ENCODE results near the gene F7. TPM values are rescaled to one million over a fixed set of nuclear protein-coding genes. Genes with fewer than 3 reads are reported as not detected.

Gene F7
- polyA plus RNA-seq, 1 experiment, result 0.05 TPM

DNA sequence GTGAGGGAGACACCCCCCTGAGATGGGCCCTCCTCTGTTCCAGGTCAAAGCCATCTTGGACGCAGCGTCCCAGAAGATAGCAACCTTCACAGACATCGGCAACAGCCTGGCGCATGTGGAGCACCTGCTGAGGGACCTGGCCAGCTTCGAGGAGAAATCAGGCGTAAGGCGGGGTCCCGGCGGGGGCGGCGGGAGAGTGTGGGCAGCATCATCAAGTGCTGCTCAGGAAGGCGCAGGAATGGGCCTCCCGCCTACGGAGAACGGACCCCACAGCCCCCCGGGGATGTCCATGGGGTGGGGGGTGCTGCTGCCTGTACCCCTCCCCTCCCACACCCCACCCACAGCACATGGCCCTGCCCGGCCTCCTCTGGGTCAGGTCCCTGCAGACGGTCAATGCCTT lies 31.2 kb upstream of the F7 start:
- no peak for DNase-seq (ENCODE audit: low read depth)
- TF ChIP-seq, protein P1, sequence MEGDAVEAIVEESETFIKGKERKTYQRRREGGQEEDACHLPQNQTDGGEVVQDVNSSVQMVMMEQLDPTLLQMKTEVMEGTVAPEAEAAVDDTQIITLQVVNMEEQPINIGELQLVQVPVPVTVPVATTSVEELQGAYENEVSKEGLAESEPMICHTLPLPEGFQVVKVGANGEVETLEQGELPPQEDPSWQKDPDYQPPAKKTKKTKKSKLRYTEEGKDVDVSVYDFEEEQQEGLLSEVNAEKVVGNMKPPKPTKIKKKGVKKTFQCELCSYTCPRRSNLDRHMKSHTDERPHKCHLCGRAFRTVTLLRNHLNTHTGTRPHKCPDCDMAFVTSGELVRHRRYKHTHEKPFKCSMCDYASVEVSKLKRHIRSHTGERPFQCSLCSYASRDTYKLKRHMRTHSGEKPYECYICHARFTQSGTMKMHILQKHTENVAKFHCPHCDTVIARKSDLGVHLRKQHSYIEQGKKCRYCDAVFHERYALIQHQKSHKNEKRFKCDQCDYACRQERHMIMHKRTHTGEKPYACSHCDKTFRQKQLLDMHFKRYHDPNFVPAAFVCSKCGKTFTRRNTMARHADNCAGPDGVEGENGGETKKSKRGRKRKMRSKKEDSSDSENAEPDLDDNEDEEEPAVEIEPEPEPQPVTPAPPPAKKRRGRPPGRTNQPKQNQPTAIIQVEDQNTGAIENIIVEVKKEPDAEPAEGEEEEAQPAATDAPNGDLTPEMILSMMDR (IDR thresholded peaks at IDR 0.05; ENCODE audit: insufficient read depth, low read depth, low read length), result no peak
- CTCF ChIA-PET, result interaction anchor here (0.5 to 1.2 kb wide), 3 partner anchors 11 to 319 kb away, joined by 3 read pairs; no protein-coding TSS in a partner anchor
- no peak overlapping the region for H3K4me3 ChIP-seq (ENCODE audit: low read depth, low read length)
- H3K27me3 ChIP-seq (ENCODE audit: control insufficient read depth, insufficient read depth, low read length), result no peaks in the 10 kb centered on the region
- POLR2A ChIA-PET, result no interaction called here
- H3K36me3 ChIP-seq (ENCODE audit: control insufficient read depth, insufficient read depth, low read length), result no peaks in the 10 kb centered on the region

DNA sequence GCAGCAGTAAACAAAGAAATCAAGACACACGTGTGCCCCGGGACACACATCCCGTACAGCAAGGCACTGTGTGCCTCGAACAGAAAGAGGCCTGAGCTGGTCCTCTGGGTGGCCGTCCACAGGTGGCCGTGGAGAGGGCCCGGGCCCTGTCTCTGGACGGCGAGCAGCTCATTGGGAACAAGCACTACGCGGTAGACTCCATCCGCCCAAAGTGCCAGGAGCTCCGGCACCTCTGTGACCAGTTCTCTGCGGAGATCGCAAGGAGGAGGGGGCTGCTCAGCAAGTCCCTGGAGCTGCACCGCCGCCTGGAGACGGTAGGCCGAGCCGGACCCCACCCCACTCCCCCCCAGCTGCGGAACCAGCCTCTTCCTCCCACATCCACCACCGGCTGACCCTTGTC lies 30.7 kb upstream of the F7 start:
- ChIA-PET CTCF (interaction anchor here (0.5 to 1.2 kb wide), 3 partner anchors 10 to 319 kb away, joined by 3 read pairs; no protein-coding TSS in a partner anchor), POLR2A (no interaction called here)

DNA sequence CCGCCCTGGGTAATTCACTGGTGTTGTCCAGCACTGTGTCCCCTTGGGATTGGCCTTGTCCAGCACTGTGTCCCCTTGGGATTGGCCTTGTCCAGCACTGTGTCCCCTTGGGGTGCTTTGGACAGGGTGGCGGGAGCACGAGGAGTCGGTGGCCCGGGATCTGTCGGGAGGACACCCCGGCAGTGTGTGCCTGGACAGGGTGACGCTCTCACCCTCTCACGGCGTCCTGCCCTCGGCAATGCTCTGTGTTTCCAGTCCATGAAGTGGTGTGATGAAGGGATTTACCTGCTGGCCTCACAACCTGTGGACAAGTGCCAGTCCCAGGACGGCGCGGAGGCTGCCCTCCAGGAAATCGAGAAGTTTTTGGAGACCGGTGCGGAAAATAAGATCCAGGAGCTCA lies 29.9 kb upstream of the F7 start:
- Histone ChIP-seq H3K27me3 (ENCODE audit: control insufficient read depth, insufficient read depth, low read length) (no peaks in the 10 kb centered on the region; the same call in 1 of the 2 replicates), H3K36me3 (ENCODE audit: control insufficient read depth, insufficient read depth, low read length) (no peaks in the 10 kb centered on the region), H3K4me3 (ENCODE audit: low read depth, low read length) (no peak overlapping the region)
- DNase-seq (ENCODE audit: low read depth), result no peak
- ChIA-PET CTCF (interaction anchor here (1.2 kb wide), 1 partner anchor 13 kb away, joined by 3 read pairs; no protein-coding TSS in a partner anchor), POLR2A (no interaction called here)
- TF ChIP-seq, protein P1 (IDR thresholded peaks at IDR 0.05; ENCODE audit: insufficient read depth, low read depth, low read length), result no peak

More for the DNA sequence above, 30.7 kb upstream of the F7 start:
- Histone ChIP-seq H3K36me3 (ENCODE audit: control insufficient read depth, insufficient read depth, low read length) (no peaks in the 10 kb centered on the region), H3K4me3 (ENCODE audit: low read depth, low read length) (no peak overlapping the region), H3K27me3 (ENCODE audit: control insufficient read depth, insufficient read depth, low read length) (no peaks in the 10 kb centered on the region)
- no peak for DNase-seq (ENCODE audit: low read depth)
- TF ChIP-seq, protein P1 (IDR thresholded peaks at IDR 0.05; ENCODE audit: insufficient read depth, low read depth, low read length), result no peak

DNA sequence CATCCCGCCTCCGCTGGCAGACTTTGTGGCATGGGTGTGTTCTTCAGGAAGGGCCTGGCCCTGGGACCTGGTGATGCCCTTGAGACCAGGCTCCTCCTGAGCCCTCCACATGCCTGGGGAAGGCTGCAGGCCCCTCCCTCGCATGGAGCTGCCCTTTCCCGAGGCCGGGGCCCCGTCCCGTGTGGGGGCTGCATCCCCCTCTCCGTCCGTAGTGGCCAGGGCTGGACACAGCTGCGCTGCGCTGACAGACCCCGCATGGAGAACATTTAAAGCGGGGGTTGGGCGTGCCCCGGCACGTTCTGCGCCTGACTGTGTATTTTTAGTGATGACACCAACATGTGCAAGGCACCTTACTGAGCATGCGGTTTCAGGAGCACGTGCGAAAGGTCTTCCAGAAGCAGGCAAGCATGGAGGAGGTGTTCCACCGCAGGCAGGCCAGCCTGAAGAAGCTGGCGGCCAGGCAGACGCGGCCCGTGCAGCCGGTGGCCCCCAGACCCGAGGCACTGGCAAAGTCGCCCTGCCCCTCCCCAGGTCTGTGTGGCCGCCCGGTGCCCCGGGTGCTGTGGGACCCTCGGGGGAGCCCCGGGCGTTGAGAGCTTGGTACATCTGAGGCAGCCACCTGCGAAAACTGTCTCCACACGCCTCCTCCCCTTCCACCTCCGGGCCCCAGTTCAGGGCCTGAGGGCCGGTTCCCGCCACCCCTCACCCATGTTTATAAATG lies 28.8 kb upstream of the F7 start:
- TF ChIP-seq, protein P1 (IDR thresholded peaks at IDR 0.05; ENCODE audit: insufficient read depth, low read depth, low read length), result no peak
- no peak for DNase-seq (ENCODE audit: low read depth)
- ChIA-PET CTCF (interaction anchor here (0.9 kb wide), 1 partner anchor 12 kb away, joined by 4 read pairs; no protein-coding TSS in a partner anchor), POLR2A (no interaction called here)
- Histone ChIP-seq H3K4me3 (ENCODE audit: low read depth, low read length) (no peak overlapping the region), H3K36me3 (ENCODE audit: control insufficient read depth, insufficient read depth, low read length) (no peaks in the 10 kb centered on the region), H3K27me3 (ENCODE audit: control insufficient read depth, insufficient read depth, low read length) (no peaks in the 10 kb centered on the region; the same call in 1 of the 2 replicates)

DNA sequence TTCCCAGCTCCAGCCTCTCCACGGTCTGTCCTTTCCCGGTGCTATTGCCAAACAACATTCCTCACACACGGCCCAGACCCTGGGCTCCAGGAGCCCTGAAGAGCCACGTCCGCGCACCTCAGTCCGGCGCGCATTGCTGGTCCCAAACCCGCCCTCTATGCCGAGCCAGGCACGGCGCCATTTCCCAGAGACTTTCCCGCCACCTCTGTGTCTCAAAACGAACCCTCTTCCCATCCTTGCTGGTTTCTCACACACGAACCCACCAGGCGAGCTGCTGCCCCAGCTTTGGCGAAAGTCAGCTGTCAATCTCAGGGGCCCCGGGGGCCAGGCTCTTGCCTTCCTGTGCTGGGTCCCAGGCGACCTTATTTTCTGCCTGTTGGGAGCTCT lies 28.0 kb upstream of the F7 start:
- H3K27me3 ChIP-seq (ENCODE audit: control insufficient read depth, insufficient read depth, low read length), result no peaks in the 10 kb centered on the region; the same call in 1 of the 2 replicates
- no peak overlapping the region for H3K4me3 ChIP-seq (ENCODE audit: low read depth, low read length)
- ChIA-PET POLR2A (no interaction called here), CTCF (interaction anchor here (0.9 kb wide), 1 partner anchor 13 kb away, joined by 4 read pairs; no protein-coding TSS in a partner anchor)
- H3K36me3 ChIP-seq (ENCODE audit: control insufficient read depth, insufficient read depth, low read length), result no peaks in the 10 kb centered on the region
- DNase-seq (ENCODE audit: low read depth), result no peak
- TF ChIP-seq, protein P1 (IDR thresholded peaks at IDR 0.05; ENCODE audit: insufficient read depth, low read depth, low read length), result no peak
